ENCODE results near the gene MMAB.

MMAB gene

DNA sequence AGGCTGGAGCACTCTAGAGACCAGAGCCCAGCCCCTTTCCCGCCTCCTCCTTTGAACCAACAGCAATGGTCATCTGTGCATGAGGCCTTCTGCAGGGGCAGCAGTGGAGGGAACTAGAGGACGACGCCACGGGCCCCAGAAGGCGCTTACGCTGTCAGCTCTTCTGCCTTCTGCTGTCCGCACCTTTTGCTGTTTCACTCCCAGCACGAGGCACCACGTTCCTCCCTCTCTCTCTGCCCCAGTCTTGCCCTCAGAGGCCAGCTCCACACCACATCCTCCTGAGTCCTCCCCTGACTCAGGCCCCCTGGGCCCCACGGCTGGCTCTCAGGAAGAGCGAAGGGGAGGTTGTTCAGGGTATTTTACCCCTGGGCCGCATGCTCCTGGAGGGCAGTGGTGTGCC, 15.5 kb downstream of the MMAB start:
- DNase-seq = no peak

DNA sequence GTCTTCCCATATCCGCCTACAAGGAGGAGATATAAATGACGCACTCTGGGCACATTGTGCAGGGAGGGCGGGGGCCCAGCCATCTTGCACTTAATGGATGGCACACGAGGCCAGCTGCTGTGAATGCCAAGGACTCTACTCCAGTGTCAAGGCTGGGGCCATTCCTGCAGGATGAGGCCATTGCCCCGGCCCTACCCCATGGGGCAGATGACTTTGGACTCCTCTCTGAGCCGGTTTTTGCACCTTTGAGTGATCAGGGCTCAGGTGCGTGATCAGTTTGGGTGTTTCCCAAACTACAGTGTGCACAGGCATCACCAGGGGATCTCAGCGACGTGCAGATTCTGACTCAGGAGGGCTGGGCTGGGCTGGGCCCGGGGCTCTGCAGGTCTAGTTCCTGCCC, 16.1 kb downstream of the MMAB start:
- DNase-seq = no peak

- DNase-seq = no peak
Measured at GRCh38 chr12:109555431-109556315, 17.6 kb downstream of the MMAB start.

GRCh38 chr12:109554761-109555160, 18.5 kb downstream of the MMAB start:
- no peak for DNase-seq

DNA sequence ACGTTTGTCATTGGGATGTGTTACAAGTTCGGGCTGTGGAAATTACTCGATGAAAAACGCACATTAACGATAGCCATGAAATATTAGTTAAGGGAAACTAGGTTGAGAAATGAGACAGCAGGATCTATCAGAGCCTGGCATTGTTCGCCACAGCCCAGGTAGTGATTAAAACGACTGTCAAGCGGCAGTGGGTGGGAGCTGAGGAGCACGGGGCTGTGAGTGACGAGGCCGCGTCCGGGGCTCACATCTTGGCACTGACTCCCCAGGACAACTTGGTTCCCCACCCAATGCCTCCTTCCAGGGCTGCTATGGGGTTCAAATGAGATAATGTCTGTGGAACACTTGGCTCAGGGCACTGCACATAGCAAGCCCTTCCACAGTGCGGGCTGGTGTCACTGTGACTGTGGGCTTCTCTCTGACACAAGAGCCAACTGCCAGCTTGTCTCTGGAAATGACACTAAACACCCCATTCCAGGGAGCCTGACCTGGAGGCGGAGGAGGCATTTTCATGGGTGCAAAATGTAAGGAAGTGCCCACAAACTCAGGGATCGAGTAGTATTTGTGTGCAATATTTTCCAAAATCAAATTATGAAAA, 19.3 kb downstream of the MMAB start:
- no peak for DNase-seq

DNA sequence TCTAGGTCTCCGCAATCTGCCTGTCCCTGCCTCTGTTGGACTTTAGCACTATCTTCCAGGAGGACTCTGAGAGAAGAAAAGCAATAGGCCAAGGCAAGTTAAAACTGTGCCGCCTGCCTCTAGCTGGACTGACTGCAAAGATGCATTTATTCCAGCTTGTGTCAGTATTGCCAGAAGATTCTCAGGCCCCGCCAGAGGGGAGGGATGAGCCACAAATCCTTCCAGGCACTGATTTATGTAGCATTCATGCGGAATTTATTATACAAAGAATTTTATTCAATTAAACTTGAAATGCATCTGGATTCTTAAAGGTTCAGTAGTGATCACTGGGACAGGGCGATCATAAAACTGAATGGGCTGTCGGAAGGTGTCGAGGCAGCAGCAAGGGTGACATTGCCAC, 19.8 kb downstream of the MMAB start:
- no peak for DNase-seq

- DNase-seq = no peak
Measured at GRCh38 chr12:109552971-109553370, 20.3 kb downstream of the MMAB start.

DNA sequence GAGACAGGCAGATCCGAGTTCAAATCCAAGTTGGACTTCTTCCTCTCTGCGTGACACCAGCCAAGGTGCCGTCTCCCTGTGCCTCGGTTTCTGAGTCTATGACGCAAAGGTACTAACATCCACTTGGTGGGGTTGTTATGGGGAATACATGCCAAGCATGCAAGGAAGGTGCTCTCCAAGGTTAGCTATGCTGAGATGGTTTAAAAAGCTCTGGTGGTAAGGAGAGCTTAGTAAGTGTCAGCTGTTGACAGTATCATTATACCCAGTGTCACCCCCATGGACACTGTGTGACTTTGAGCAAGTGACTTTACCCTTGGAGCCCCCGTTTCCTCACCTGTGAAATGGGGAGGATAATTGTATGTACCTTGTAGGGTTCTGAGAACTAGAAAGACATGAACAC, 22.2 kb downstream of the MMAB start:
- DNase-seq = no peak

GRCh38 chr12:109550281-109550680, 23.0 kb downstream of the MMAB start:
- DNase-seq = no peak

GRCh38 chr12:109549613-109550270, 23.6 kb downstream of the MMAB start:
- DNase-seq = no peak

- DNase-seq = no peak
Measured at GRCh38 chr12:109548258-109548657, 25.0 kb downstream of the MMAB start.

GRCh38 chr12:109547286-109547685, 26.0 kb downstream of the MMAB start:
- no peak for DNase-seq

- no peak for DNase-seq
Measured at GRCh38 chr12:109545826-109546225, 27.5 kb downstream of the MMAB start.

- peak; percentile 14 to 32 for DNase-seq
Measured at GRCh38 chr12:109544955-109545531, 28.3 kb downstream of the MMAB start.

DNA sequence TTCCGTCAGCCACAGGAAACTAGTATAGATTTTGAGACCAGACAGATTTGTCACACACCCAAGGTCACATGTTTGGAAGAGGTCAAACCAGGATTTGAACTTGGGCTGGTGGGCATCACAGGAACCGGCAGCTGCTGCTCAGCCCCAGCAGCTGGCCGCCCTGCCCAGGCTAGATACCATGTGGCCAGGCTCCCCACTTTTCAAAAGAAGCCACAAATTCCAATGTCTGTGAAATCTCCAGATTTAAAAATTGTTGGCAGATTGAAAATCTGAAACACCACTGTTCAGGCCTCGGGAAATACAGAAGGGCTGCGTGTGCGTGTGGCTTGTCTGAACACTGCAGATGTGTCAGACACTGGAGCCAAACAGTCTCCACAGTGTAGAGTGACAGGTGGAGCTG, 30.4 kb downstream of the MMAB start:
- DNase-seq = no peak

DNA sequence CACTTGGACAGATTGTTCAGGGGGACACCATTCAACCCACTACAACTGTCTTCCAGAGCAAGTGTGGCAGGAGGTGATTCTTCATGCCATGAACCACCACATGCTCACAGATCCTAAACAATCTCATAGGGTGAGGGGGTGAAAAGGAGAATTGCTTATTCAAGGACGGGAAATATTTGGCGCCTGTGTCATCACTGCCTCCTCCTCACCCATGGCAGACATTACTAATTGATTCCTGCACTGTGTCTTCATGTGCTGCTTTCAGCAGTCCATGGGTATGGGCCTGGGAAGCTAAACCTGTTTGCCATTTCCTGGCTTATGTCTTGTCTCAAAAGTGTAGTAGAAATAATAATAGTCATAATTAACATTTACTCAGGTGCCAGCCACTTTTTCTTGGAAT, 31.3 kb downstream of the MMAB start:
- DNase-seq = no peak

- no peak for DNase-seq
Measured at GRCh38 chr12:109541413-109541726, 31.9 kb downstream of the MMAB start.

DNA sequence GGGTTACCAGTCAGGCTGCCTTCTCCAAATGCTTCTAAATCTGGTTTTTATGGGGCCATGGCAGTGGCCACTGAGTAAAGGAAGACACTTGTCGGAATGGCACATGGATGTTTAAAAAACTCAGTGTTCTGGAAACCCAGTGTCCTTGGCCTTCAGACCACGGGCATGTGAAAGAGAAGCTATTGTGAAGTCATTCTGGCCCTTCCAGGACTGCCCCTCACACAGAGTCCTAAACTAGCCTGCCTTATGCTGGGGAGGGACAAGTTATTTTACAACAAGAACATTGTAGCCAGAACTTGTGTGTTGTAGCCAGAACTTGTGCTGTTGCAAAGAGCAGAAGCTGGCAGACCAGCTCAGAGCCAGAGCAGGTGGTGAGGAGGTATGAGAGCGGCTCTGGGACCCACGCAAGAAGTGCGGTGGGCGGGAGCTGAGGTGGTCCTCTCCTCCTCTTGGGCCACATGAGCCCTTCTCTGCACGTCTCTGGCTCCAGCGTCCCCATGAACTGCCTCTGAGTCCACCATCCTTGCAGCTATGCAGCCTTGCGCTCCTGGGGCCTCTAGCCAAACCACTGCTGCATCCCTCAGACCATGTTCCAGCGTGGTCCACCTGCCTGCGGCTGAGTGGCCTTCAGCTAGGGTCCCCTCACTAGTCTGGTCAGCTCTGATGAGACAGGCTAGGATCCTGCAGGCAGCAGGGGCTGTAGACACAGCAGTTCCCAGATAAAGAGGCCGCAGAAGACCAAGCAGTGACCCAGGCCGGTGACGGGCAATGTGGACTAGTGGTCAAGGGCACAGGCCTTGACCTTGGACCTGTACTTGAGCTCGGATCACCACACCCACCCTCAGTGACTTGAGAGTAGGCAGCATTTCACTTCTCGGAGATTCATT, 32.5 kb downstream of the MMAB start:
- DNase-seq = no peak

GRCh38 chr12:109539508-109539907, 33.8 kb downstream of the MMAB start:
- no peak for DNase-seq

DNA sequence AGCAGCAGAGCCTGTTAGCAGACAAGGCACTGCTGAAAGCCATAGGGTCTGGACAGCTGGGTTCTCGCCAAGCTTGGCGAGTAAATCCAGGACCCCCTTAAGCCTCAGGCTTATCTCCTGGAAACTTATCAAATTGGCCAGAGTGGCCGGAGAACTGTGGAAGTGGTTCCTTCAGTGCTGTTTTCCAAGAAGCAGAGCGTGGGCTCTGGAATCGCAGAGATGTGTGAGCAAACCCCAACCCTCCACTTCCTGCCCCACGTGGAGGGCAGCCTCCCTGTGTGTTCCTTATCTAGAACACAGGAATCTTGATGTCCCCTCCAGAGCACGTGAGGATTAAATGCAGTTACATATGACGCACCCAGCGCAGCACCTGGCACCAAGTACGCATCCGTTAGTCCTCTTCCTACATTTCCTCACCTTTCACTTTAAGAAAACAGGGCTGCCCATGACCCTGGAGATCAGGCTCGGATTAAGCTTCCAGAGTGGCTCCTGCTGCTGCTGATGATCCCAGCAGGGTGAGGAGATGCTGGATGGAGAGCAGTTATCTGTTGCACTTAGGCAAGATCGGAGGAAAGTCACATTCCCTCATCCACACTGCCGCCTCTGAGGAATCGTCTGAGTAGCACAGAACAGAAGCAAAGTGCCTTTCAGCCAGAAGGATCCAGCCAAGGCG, 35.0 kb downstream of the MMAB start:
- no peak for DNase-seq

DNA sequence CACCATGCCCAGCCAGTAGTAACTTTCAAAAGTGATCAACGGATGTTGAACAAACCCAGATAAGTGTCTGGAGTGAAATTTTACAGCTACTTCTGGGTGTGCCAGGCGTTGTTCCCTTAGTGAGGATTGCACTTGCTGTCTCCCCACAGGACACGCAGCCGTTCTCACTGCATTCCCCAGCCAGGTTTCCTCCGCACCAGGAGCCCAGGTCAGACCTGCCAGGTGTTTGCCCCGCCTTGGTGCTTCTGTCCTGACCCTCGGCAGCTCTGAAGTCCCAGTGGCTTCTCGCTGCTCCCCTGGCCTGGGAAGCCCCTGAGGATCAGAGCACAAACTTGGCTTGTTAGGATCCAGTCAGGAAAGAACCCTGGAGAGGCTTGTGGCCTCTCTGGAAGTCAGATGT, 36.2 kb downstream of the MMAB start:
- DNase-seq = no peak

- DNase-seq = no peak
Measured at GRCh38 chr12:109535863-109536250, 37.4 kb downstream of the MMAB start.
